K562 (cell line): Measurements from ENCODE around the gene THAP8. TPM values are rescaled to one million over a fixed set of nuclear protein-coding genes. Genes with fewer than 3 reads are reported as not detected.
A peak's percentile ranks its signal among the peaks of the same experiment; 100 is the strongest.

Source experiments
- ATAC-seq: fragments of 200-7000 bp; cut with Tn5 transposase; 3 replicates; pipeline ENCODE4 v1.9.1; 2020; ENCODE audit warnings: moderate library complexity
- BruUV-seq: library from RNA; stranded (reverse); fragments of 400-500 nt; replicated peaks from 2 replicates; lab custom pipeline; 2021; lab: Mats Ljungman, UMichigan
- CTCF ChIA-PET: fragments of 300-600 bp; formaldehyde crosslinking; extraction: SDS; loops from one replicate; lab custom pipeline; 2021; ENCODE audit warnings: low intra/inter-chr PET ratio; lab: Yijun Ruan, JAX
- POLR2A ChIA-PET: fragments of 300-600, 350-650 bp; sonication (Branson Sonifier 250); formaldehyde crosslinking; extraction: SDS; loops from one replicate; lab custom pipeline; 2021; ENCODE audit warnings: antibody characterized with exemption, inconsistent platforms; lab: Yijun Ruan, JAX
- DNase-seq, 4 experiments: peaks; one replicate each; pipeline versions ENCODE4 v3.0.0 to v3.0.0-alpha.2; 2011 to 2018; ENCODE audit warnings: low spot score in 3 of 4, mixed read lengths in 3 of 4; ENCODE audit errors: extremely low read depth in 1 of 4
- FAIRE-seq: peaks from 2 replicates; lab custom pipeline; 2011; peaks lifted over from hg19 to GRCh38; lab: Jason Lieb, UNC
- H2AFZ ChIP-seq: 2 replicates; pipeline ENCODE4 v1.6.0; 2011; ENCODE audit warnings: low read depth, low read length, control low read depth, inconsistent platforms
- H3K27ac ChIP-seq: fragments of 200-600 bp; 3 replicates; pipeline ENCODE4 v1.8.0; 2011; ENCODE audit warnings: low read depth, mild to moderate bottlenecking, control low read depth, inconsistent platforms, low read length, moderate library complexity, mixed read lengths; ENCODE audit errors: extremely low read depth
- H3K27me3 ChIP-seq, 2 experiments: fragments of 300-600 bp in 1 of 2; 2 replicates in 1 of 2; 3 replicates in 1 of 2; pipeline versions ENCODE4 v1.6.0 to v1.8.0; 2011; ENCODE audit warnings: inconsistent platforms in 2 of 2, low read length in 2 of 2, mild to moderate bottlenecking in 1 of 2, mixed read lengths in 1 of 2, moderate library complexity in 1 of 2; ENCODE audit not compliant: control insufficient read depth in 2 of 2, insufficient read depth in 2 of 2
- H3K36me3 ChIP-seq: fragments of 300-600 bp; 3 replicates; pipeline ENCODE4 v1.8.0; 2011; ENCODE audit warnings: mild to moderate bottlenecking, low read length, inconsistent platforms; ENCODE audit not compliant: control insufficient read depth, insufficient read depth
- H3K4me1 ChIP-seq, 2 experiments: fragments of 200-600 bp in 1 of 2; replicated peaks in 1 of 2; 2 replicates in 1 of 2; 3 replicates in 1 of 2; pipeline versions ENCODE4 v1.5.1 to v1.8.0; 2011; ENCODE audit warnings: inconsistent platforms in 2 of 2, low read length in 2 of 2, mild to moderate bottlenecking in 1 of 2, mixed read lengths in 1 of 2, moderate library complexity in 1 of 2; ENCODE audit not compliant: control insufficient read depth in 2 of 2, insufficient read depth in 2 of 2
- H3K4me2 ChIP-seq: 2 replicates; pipeline ENCODE4 v1.6.1; 2011; ENCODE audit warnings: low read length, control low read depth, inconsistent platforms, mixed read lengths; ENCODE audit not compliant: insufficient read depth
- H3K4me3 ChIP-seq: fragments of 200-600 bp; sonication (generic), shearing (Covaris generic); 2 replicates; pipeline ENCODE4 v1.5.1; 2016; ENCODE audit warnings: control low read depth, inconsistent platforms
- H3K79me2 ChIP-seq: fragments of 200-600 bp; 3 replicates; pipeline ENCODE4 v1.8.0; 2011; ENCODE audit warnings: low read length, inconsistent platforms; ENCODE audit not compliant: control insufficient read depth, insufficient read depth
- H3K9ac ChIP-seq, 2 experiments: 2 replicates each; pipeline versions ENCODE4 v1.6.0 to v1.6.1; 2011; ENCODE audit warnings: low read depth in 2 of 2, low read length in 2 of 2, control low read depth in 1 of 2, inconsistent platforms in 1 of 2, mild to moderate bottlenecking in 1 of 2, mixed read lengths in 1 of 2; ENCODE audit not compliant: insufficient read depth in 1 of 2
- H3K9me1 ChIP-seq: one replicate; pipeline ENCODE4 v1.6.0; 2011; ENCODE audit warnings: inconsistent platforms, mild to moderate bottlenecking, low read length, moderate library complexity; ENCODE audit not compliant: control insufficient read depth, insufficient read depth
- H3K9me3 ChIP-seq: replicated peaks from 2 replicates; pipeline ENCODE4 v1.5.1; 2011; ENCODE audit warnings: low read depth, low read length, inconsistent platforms; ENCODE audit not compliant: control insufficient read depth, insufficient read depth
- H4K20me1 ChIP-seq: replicated peaks from 2 replicates; pipeline ENCODE4 v1.6.1; 2011; ENCODE audit warnings: low read length, inconsistent platforms, mixed read lengths; ENCODE audit not compliant: control insufficient read depth, insufficient read depth
- ARID4B ChIP-seq: sonication (generic); formaldehyde crosslinking; IDR thresholded peaks from 2 replicates; pipeline ENCODE4 v1.8.0; 2022; ENCODE audit warnings: mild to moderate bottlenecking, missing genetic modification reagents
- NR2C1 ChIP-seq, 2 experiments: fragments of 450-650 bp; IDR thresholded peaks; 2 replicates each; pipeline ENCODE4 v1.6.1; 2017; ENCODE audit warnings: mild to moderate bottlenecking in 2 of 2, antibody characterized with exemption in 1 of 2, inconsistent platforms in 1 of 2, missing compliant biosample characterization in 1 of 2, missing genetic modification characterization in 1 of 2
- NR2C2 ChIP-seq, 2 experiments: fragments of 200-800 bp in 1 of 2; sonication (Bioruptor generic) in 1 of 2; sonication (generic) in 1 of 2; formaldehyde crosslinking in 1 of 2; IDR thresholded peaks; 2 replicates each; pipeline versions ENCODE4 v1.6.1 to v1.8.0; 2016 to 2022; ENCODE audit warnings: mild to moderate bottlenecking in 1 of 2, missing compliant biosample characterization in 1 of 2, missing genetic modification characterization in 1 of 2, missing genetic modification reagents in 1 of 2
- TAF1 ChIP-seq: IDR thresholded peaks from 2 replicates; pipeline ENCODE4 v1.6.1; 2011; ENCODE audit warnings: mild to moderate bottlenecking, low read length, moderate library complexity; ENCODE audit not compliant: insufficient read depth, control insufficient read depth, severe bottlenecking; ENCODE audit errors: extremely low read depth
- WGBS: fragments of 100-300 bp; shearing (Covaris generic); methylation state at CpG from one replicate; pipeline ENCODE4 v1.1.6; 2016; ENCODE audit warnings: low coverage, mixed read lengths; ENCODE audit not compliant: insufficient coverage; ENCODE audit errors: missing lambda C conversion rate; 5-methylcytosine and 5-hydroxymethylcytosine counted together
- in situ Hi-C: fragments of 300-500 bp; cut with MboI; formaldehyde crosslinking; loops from 4 replicates; pipeline ENCODE4 v1.15.0; 2018; ENCODE audit warnings: inconsistent platforms, mixed read lengths
- intact Hi-C: fragments of 100-400 bp; cut with micrococcal nuclease; formaldehyde crosslinking; loops from 2 replicates; pipeline ENCODE4 v1.14.2; 2022
- polyA plus RNA-seq, 8 experiments: library from polyadenylated mRNA; depleted of rRNA in 4 of 8; stranded (reverse) in 5 of 8; unstranded in 3 of 8; fragments of >200 nt; fragmentation: Nextera tagmentation in 2 of 8; fragmentation: Illumina TruSeq in 1 of 8; extraction: Ambion mirVana in 2 of 8; extraction: Trizol in 1 of 8; gene quantifications; 2 replicates each; pipeline versions ENCODE4 v1.2.1 to v1.2.3, GENCODE V29; 2011 to 2014; ENCODE audit warnings: inconsistent platforms in 1 of 8, missing spikeins in 1 of 8
- total RNA-seq, 7 experiments: library from RNA; depleted of rRNA in 6 of 7; stranded (reverse); fragments of >200 nt in 6 of 7; fragmentation: Illumina TruSeq in 2 of 7; extraction: Trizol in 2 of 7; gene quantifications; 2 replicates each; pipeline versions ENCODE4 v1.2.1 to v1.2.3, GENCODE V29; 2011 to 2021; ENCODE audit warnings: low replicate concordance in 1 of 7

The THAP8 gene
- total and polyA plus RNA-seq, 9 of the 15 experiments (the other 6 are each of a cell fraction or from before 2014, with no cell fraction given), result 0.11 to 2.0 (median 0.94) TPM

GRCh38 chr19:36025541-36025940 lies 28.5 kb downstream of the THAP8 start:
- POLR2A ChIA-PET, result no interaction called here
- FAIRE-seq, result peak; percentile 56

More at GRCh38 chr19:36025541-36025940, 28.5 kb downstream of the THAP8 start:
- no peaks in the 10 kb centered on the region for H4K20me1 ChIP-seq
- no peak overlapping the region for H3K27ac ChIP-seq
- no peaks in the 10 kb centered on the region for H3K27me3 ChIP-seq
- H2AFZ ChIP-seq, result no peak overlapping the region
- no TSS peak for BruUV-seq
- TF ChIP-seq NR2C1 (IDR thresholded peaks at IDR 0.05), result peak; percentile 87
- TF ChIP-seq NR2C1 (tag; IDR thresholded peaks at IDR 0.05), result peak; percentile 85
- TF ChIP-seq ARID4B (CRISPR knock-in tag), result no peak
- TF ChIP-seq TAF1, result no peak
- TF ChIP-seq NR2C2 (CRISPR knock-in tag; IDR thresholded peaks at IDR 0.05), result no peak
- peak; percentile 46 for TF ChIP-seq NR2C2 (tag; IDR thresholded peaks at IDR 0.05)
- no peak overlapping the region for H3K9ac ChIP-seq
- in situ Hi-C loops (no loop called here), intact Hi-C loops (no loop called here)
- CTCF ChIA-PET, result no interaction called here
- ATAC-seq (peak; percentile 64), DNase-seq (peak in 2 of 4 experiments; percentile 16 to 31)
- no peaks in the 10 kb centered on the region for H3K9me3 ChIP-seq
- H3K79me2 ChIP-seq, result no peaks in the 10 kb centered on the region
- WGBS, result 10% methylated on average over 1 of the region's 1 CpG
- no peak overlapping the region for H3K4me2 ChIP-seq
- no peak overlapping the region for H3K4me3 ChIP-seq
- peaks cover 0 to 7% of the 10 kb centered on the region in 2 experiments; a peak in 1 of 5 replicates for H3K4me1 ChIP-seq
- H3K36me3 ChIP-seq, result peaks cover 52% of the 10 kb centered on the region; the same call in 2 of the 3 replicates
- no peaks in the 10 kb centered on the region for H3K9me1 ChIP-seq
